HG03342 (cell line): Measurements from ENCODE around the gene AQP6.

Experiments
- ATAC-seq: cut with Tn5 transposase; IDR thresholded peaks from one replicate; pipeline ENCODE4 v1.9.1; 2021; ENCODE audit warnings: mild to moderate bottlenecking, moderate library complexity; ENCODE audit not compliant: unreplicated experiment

The AQP6 gene

GRCh38 chr12:50025187-50026059 is 52.7 kb downstream of the AQP6 start, which contains the start of gene RACGAP1:
RACGAP1 (minus strand) TSS chr12:50025494; CDS start chr12:50016715, 8,779 bp downstream.
- peak; percentile 97 for ATAC-seq

- ATAC-seq: no peak
These were observed 53.9 kb downstream of the AQP6 start for GRCh38 chr12:50026691-50027090.
